IPS-NIHi7 (cell line): ENCODE measurements around the gene CLTA.
A peak's percentile ranks its signal among the peaks of the same experiment; 100 is the strongest.

Experiments
- DNase-seq: peaks from one replicate; pipeline ENCODE4 v3.0.0; 2012; ENCODE audit warnings: mixed read lengths; ENCODE audit errors: extremely low spot score

CLTA gene

GRCh38 chr9:36190388-36191289, at the start of gene CLTA:
Gene CLTA, plus strand, starts transcription at chr9:36190921. Its CDS starts 136 bp downstream, at chr9:36191057.
- peak; percentile 99 for DNase-seq

GRCh38 chr9:36141288-36141687, 49.4 kb upstream of the CLTA start:
- DNase-seq, result no peak

GRCh38 chr9:36141761-36142160, 49.0 kb upstream of the CLTA start:
- DNase-seq, result no peak

GRCh38 chr9:36142510-36143244, 48.0 kb upstream of the CLTA start:
- DNase-seq, result no peak

- no peak for DNase-seq
Measured at GRCh38 chr9:36143245-36143641, 47.5 kb upstream of the CLTA start.

- DNase-seq, result no peak
Measured at GRCh38 chr9:36144309-36145232, 46.1 kb upstream of the CLTA start.

GRCh38 chr9:36145970-36146369, 44.8 kb upstream of the CLTA start:
- DNase-seq, result no peak

GRCh38 chr9:36146651-36147050, 44.1 kb upstream of the CLTA start:
- no peak for DNase-seq

- DNase-seq, result no peak
Measured at GRCh38 chr9:36147441-36148175, 43.1 kb upstream of the CLTA start.

GRCh38 chr9:36148311-36149051, 42.2 kb upstream of the CLTA start:
- DNase-seq, result no peak

GRCh38 chr9:36149197-36149596, 41.5 kb upstream of the CLTA start:
- DNase-seq, result no peak

GRCh38 chr9:36150574-36151315, 40.0 kb upstream of the CLTA start:
- no peak for DNase-seq

GRCh38 chr9:36151316-36152210, 39.2 kb upstream of the CLTA start:
- DNase-seq, result no peak

GRCh38 chr9:36152741-36153438, 37.8 kb upstream of the CLTA start:
- DNase-seq, result no peak

GRCh38 chr9:36153746-36154145, 37.0 kb upstream of the CLTA start:
- no peak for DNase-seq

- no peak for DNase-seq
Measured at GRCh38 chr9:36154331-36154952, 36.3 kb upstream of the CLTA start.

- no peak for DNase-seq
Measured at GRCh38 chr9:36156116-36156515, 34.6 kb upstream of the CLTA start.

- no peak for DNase-seq
Measured at GRCh38 chr9:36158122-36158521, 32.6 kb upstream of the CLTA start.
